Measurements from ENCODE around the gene GPR32.

GRCh38 chr19:50797429-50797780 is 27.1 kb downstream of the GPR32 start:
- TF ChIP-seq CTCF (IDR thresholded peaks at IDR 0.05; ENCODE audit: insufficient read depth, low read length, poor library complexity, severe bottlenecking) (no peak), EZH2phosphoT487 (conservative IDR thresholded peaks at IDR 0.05; ENCODE audit: low read length) (no peak)
